Stimulated activated CD4-positive, alpha-beta T cell treated with anti-CD3 and anti-CD28 coated beads, Interleukin-2, amount 100 ng/mL, for 4 hours (primary cell): ENCODE measurements around the gene HRH1.
"Not testable (repeated sequence)": the region's sequence is repeated elsewhere in the genome, so short reads cannot be mapped to it uniquely, and the experiment has no call there.

Experiments used
- DNase-seq: peaks from one replicate; pipeline ENCODE4 v3.0.0-alpha.2; 2020; ENCODE audit warnings: low read depth

The HRH1 gene

DNA sequence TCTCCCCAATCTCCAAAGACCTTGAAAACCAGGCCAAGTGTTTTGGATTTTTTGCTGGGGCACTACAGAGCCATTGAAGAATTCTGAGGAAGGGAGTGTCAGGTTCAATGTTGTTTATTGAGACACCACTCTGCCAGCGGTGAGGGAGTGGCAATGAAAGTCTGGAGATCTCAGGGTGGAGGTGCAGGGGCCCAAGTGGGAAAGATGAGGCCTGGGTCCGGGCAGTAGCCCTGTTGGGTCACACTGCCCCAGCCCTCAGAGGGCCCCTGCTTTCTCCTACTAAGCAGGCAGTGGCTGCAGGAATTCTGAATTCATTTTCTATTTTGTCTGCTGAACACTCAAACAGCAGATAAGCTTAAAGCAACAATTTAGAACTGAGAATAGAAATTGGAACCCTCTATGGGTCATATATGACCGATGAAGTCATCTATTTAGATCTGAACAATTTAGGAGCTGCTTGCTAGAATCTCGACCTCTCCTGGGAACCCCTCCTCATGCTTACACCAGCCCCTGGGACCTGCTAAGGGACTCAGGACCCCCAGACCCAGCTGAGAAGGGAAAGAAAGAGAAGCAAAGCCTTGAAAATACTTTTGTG lies 17.9 kb downstream of the HRH1 start:
- DNase-seq: no peak

- DNase-seq: no peak
These were observed 19.7 kb downstream of the HRH1 start for GRCh38 chr3:11173828-11174465.

DNA sequence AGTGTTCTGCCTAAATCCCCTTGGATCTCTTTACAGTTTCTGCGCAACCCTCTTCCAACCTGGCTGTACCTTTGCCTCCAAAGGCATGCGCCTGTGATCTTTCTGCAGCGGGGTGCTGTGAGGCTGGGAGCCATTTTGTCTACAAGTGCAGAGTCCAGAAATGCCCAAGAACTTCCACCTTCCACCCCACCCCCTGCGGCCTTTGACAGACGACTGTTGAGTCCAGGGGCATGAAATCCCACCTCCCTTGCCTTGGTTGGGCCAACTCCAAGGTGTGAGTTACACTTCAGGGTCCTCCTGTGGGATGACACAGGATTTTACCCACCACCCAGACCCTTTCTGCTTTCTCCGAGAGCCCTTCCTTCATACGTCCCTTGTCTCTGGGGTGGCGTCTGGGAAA lies 24.1 kb downstream of the HRH1 start:
- no peak for DNase-seq

- DNase-seq: not testable (repeated sequence)
These were observed 30.2 kb downstream of the HRH1 start for GRCh38 chr3:11184328-11184969.

DNA sequence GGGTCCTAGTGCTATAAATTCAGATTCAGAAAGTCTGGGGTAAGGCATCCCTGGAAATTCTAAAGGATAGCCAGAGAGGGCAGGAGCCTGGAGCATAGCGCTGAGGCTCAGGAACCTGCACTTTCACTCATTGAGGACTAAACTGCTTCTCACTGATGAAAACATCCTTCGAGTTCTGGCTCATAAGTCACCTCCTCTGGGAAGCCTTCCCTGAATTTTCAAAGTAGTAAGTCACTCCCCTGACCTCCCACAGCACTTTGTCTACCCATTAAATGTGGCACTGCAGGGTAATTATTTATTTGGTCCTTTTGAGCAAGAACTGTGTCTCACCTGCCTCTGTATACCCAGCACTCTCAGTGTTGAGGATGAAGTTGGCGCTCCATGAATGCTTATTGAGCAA lies 30.9 kb downstream of the HRH1 start:
- DNase-seq: no peak

GRCh38 chr3:11185564-11186317 lies 31.4 kb downstream of the HRH1 start:
- no peak for DNase-seq

DNA sequence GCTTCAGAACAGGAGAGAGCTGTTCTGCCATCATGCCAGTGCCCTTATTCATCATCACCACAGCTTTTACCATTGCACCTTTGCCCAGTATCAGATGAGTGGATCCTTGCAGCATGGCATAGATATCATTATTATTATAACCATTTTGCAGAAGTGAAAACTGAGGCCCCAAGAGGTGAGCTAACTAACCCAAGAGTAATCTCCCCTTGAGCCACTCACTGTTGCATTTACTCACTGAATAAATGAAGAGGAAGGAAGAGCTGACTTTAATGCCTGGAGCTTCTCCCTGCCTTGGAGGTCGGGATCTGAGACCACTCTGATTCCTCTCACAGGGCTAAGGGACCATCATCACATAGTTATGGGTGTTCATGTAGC lies 32.0 kb downstream of the HRH1 start:
- DNase-seq: no peak

- DNase-seq: no peak
These were observed 32.5 kb downstream of the HRH1 start for GRCh38 chr3:11186771-11187191.

- DNase-seq: no peak
These were observed 33.4 kb downstream of the HRH1 start for GRCh38 chr3:11187681-11188080.

- DNase-seq: no peak
These were observed 33.9 kb downstream of the HRH1 start for GRCh38 chr3:11188231-11188630.

- DNase-seq: no peak
These were observed 40.9 kb downstream of the HRH1 start for GRCh38 chr3:11195201-11195600.

DNA sequence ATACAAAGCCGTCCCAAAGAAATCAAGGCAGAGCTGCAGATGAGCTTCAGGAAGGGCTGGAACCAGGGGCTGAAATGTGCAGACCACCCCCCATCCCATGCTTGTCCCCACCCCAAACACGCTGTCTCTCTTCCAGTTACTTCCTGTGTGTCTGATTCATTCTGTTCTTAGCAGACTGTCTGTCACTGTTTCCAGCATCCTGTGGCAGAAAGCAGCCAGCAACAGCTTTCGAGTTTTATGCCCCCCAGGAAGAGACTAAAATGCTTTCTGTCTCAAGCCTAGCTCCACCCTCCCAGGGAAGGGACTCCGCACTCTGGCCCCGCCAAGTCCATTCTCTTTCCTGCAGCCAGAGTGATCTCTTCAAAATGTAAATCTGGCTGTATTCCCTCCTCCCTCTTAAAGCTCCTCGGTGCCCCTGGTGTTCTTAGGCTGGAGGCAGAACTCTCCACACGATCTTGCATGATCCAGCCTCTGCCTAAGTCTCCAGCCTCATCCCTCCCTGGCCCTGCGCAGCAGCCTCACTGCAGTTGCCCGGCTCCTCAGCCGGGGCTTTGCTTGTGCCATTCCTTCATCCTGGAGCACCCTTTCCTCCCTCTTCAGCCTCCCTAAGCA lies 41.5 kb downstream of the HRH1 start:
- no peak for DNase-seq

DNA sequence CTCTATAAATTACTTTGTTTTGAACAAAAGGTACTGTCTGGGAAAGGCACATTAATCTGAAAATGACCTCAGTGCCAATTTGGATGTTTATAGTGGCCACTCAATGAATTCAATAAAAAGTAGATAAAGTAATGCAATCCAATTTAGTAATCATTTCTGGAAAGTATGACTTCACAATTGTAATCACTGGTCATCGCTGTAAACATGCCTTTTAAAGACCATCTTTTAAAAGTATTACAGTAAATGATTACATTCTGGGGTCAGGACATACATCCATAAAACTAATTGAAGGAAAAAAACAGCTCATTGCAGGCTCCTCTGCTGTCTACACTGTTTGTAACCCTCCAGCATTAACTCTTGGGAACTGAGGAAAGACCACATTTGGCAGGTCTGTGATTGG lies 43.2 kb downstream of the HRH1 start:
- no peak for DNase-seq

- no peak for DNase-seq
These were observed 43.8 kb downstream of the HRH1 start for GRCh38 chr3:11198070-11198469.

DNA sequence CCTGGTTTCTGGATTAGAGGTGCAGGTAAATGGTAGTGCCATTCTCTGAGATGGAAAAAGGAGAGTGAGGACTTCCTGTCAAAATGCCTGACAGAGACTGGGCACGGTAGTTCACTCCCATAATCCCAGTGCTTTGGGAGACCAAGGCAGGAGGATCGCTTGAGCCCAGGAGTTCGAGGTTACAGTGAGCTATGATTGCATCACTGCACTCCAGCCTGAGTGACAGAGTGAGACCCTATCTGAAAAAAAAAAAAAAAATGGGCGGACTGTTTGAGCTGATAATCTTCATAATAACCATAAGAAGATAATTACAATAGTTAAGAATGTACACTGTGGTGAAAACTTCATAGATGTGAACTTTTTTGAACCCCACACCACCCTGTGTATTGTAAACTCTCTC lies 44.2 kb downstream of the HRH1 start:
- no peak for DNase-seq

- no peak for DNase-seq
These were observed 45.9 kb downstream of the HRH1 start for GRCh38 chr3:11199902-11200845.

GRCh38 chr3:11201251-11202019 lies 47.1 kb downstream of the HRH1 start:
- no peak for DNase-seq

- DNase-seq: no peak
These were observed 49.7 kb downstream of the HRH1 start for GRCh38 chr3:11203961-11204360.

DNA sequence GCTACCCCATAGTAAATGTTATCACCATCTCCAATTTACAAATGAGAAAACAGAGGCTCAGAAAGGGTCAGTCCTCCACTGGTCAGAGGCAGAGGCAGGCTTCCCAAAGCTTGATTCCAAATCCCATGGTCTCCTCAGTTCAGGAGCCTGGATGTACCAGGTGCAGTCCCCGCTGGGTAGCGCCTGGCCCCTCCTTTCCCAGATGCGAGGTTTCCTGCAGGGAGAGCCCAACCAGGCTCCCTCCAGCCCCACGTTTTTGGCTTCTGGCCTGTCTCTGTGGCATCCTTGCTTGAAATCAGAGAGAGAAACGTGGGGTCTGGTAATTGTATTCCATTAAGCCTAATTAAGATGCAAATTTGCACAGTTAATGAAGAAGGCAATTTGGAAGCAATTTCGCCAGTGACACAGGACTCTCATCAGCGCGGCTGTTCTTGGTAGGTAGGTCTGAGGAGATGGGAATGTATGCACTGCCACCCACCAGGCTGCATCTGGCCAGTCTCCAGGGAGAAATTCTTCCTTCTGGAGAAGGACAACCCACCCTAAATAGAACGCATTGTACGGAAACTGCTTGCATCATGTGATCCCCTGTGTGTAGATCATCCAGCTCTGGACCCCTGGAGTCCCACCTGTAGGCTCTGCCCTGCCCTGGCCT lies 50.5 kb downstream of the HRH1 start:
- no peak for DNase-seq

DNA sequence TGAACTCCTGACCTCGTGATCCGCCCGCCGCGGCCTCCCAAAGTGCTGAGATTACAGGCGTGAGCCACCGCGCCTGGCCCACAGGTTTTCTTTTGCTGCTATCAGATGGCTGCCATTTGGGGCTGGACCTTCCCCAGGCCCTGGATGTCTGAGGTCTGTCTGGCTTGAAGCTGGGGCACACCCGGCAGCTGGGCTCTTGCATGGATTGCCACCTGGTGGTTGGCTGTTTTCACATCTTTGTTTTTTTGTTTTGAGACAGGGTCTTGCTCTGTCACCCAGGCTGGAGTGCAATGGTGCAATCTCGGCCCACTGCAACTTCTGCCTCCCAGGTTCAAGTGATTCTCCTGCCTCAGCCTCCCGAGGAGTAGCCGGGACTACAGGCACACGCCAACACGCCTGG lies 51.6 kb downstream of the HRH1 start:
- DNase-seq: not testable (repeated sequence)
